Renal cortex interstitium (tissue), 11 donors: ENCODE results near the gene COL24A1. TPM values are rescaled to one million over a fixed set of nuclear protein-coding genes. Genes with fewer than 3 reads are reported as not detected.
"Not testable (repeated sequence)": the region's sequence is repeated elsewhere in the genome, so short reads cannot be mapped to it uniquely, and the experiment has no call there.

ENCODE experiments used
- DNase-seq, 11 donors: peaks; one replicate each; pipeline ENCODE4 v3.0.0-alpha.2; 2013; ENCODE audit warnings: low read depth in 9 of 11, low spot score in 4 of 11; ENCODE audit errors: extremely low read depth in 1 of 11
- polyA plus RNA-seq, 3 donors: library from polyadenylated mRNA; unstranded; fragments of 120-200 nt; gene quantifications; one replicate each; pipeline ENCODE4 v1.2.1, GENCODE V29; 2013; ENCODE audit not compliant: insufficient read length in 3 of 3

Gene COL24A1
- polyA plus RNA-seq, 3 donors, result 1.7 to 2.2 (median 2.1) TPM

- DNase-seq, result no peak
These were observed 408.5 kb downstream of the COL24A1 start for GRCh38 chr1:85748120-85748519.

GRCh38 chr1:85746777-85747176 is 409.8 kb downstream of the COL24A1 start:
- no peak for DNase-seq

- no peak for DNase-seq
These were observed 412.8 kb downstream of the COL24A1 start for GRCh38 chr1:85743814-85744213.

GRCh38 chr1:85734931-85735330 is 421.6 kb downstream of the COL24A1 start:
- DNase-seq, result peak; percentile 15 to 79 (median 45)

GRCh38 chr1:85718678-85719340 is 437.8 kb downstream of the COL24A1 start:
- DNase-seq, result no peak

- not testable (repeated sequence) for DNase-seq
These were observed 442.0 kb downstream of the COL24A1 start for GRCh38 chr1:85714418-85715114.

- DNase-seq, result no peak
These were observed 447.7 kb downstream of the COL24A1 start for GRCh38 chr1:85708829-85709227.

GRCh38 chr1:85707990-85708828 is 448.4 kb downstream of the COL24A1 start, which contains the start of gene ZNHIT6:
TSS of gene ZNHIT6 (minus strand) at chr1:85708433. CDS start at chr1:85708284, 149 bp downstream.
- DNase-seq, result peak; percentile 73 to 94 (median 85)

- DNase-seq, result no peak
These were observed 449.1 kb downstream of the COL24A1 start for GRCh38 chr1:85707267-85707989.

- DNase-seq, result no peak
These were observed 450.6 kb downstream of the COL24A1 start for GRCh38 chr1:85705940-85706339.

- no peak for DNase-seq
These were observed 456.1 kb downstream of the COL24A1 start for GRCh38 chr1:85700422-85700821.

- no peak for DNase-seq
These were observed 458.7 kb downstream of the COL24A1 start for GRCh38 chr1:85697895-85698294.

GRCh38 chr1:85692730-85693314 is 463.8 kb downstream of the COL24A1 start:
- peak in 2 of 11 donors; percentile 23 to 46 for DNase-seq

- no peak for DNase-seq
These were observed 466.7 kb downstream of the COL24A1 start for GRCh38 chr1:85689775-85690404.

GRCh38 chr1:85683292-85684025 is 473.1 kb downstream of the COL24A1 start:
- no peak for DNase-seq

GRCh38 chr1:85681087-85681486 is 475.5 kb downstream of the COL24A1 start:
- peak in 7 of 11 donors; percentile 13 to 54 (median 32) for DNase-seq
